ENCODE data around the gene CBLL2.

The CBLL2 gene

DNA sequence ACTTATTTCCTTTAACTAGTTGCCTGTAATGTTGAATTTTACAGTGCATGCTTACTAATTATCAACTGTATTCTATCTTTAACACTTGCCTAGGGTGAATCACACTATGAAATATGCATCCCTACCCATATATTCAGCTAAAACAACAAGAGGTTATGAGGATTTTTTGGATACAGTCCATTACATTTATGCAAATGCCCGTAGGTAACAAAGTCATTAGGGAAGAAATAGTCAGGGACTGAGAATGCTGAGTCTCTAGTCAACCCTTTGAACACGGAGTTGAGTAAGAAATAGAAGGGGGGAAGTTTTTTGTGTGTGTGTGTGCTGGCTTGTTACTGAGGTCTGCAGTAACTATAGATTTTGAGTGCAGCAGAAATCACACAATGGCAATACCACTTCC, 26.1 kb upstream of the CBLL2 start:
- H3K27me3 ChIP-seq (ENCODE audit: insufficient read depth, poor library complexity, severe bottlenecking) = no peaks in the 10 kb centered on the region
- no peak overlapping the region for H3K4me3 ChIP-seq (replicated peaks; ENCODE audit: insufficient read depth, low read length)
- no peak for DNase-seq (ENCODE audit: low read depth in 1 of 2, low spot score in 1 of 2)
- H3K27ac ChIP-seq (replicated peaks) = no peak overlapping the region
- no peak for TF ChIP-seq REST (IDR thresholded peaks at IDR 0.05; ENCODE audit: insufficient replicate concordance, low read depth)
- no peak for TF ChIP-seq SPI1 (IDR thresholded peaks at IDR 0.05; ENCODE audit: borderline replicate concordance, low read depth)
- TF ChIP-seq CTCF (IDR thresholded peaks at IDR 0.05; ENCODE audit: insufficient read depth, low read length) = no peak

GRCh38 chrX:22247169-22247568, 25.5 kb upstream of the CBLL2 start:
- H3K4me3 ChIP-seq (replicated peaks; ENCODE audit: insufficient read depth, low read length) = no peak overlapping the region
- no peak overlapping the region for H3K27ac ChIP-seq (replicated peaks)
- DNase-seq (ENCODE audit: low read depth in 1 of 2, low spot score in 1 of 2) = no peak
- H3K27me3 ChIP-seq (ENCODE audit: insufficient read depth, poor library complexity, severe bottlenecking) = no peaks in the 10 kb centered on the region
- no peak for TF ChIP-seq GABPA (IDR thresholded peaks at IDR 0.05; ENCODE audit: low read depth)
- no peak for TF ChIP-seq REST (IDR thresholded peaks at IDR 0.05; ENCODE audit: insufficient replicate concordance, low read depth)
- TF ChIP-seq POLR2AphosphoS5 (IDR thresholded peaks at IDR 0.05; ENCODE audit: low read depth) = no peak
- no peak for TF ChIP-seq CTCF (IDR thresholded peaks at IDR 0.05; ENCODE audit: insufficient read depth, low read length)
- TF ChIP-seq SPI1 (IDR thresholded peaks at IDR 0.05; ENCODE audit: borderline replicate concordance, low read depth) = no peak

DNA sequence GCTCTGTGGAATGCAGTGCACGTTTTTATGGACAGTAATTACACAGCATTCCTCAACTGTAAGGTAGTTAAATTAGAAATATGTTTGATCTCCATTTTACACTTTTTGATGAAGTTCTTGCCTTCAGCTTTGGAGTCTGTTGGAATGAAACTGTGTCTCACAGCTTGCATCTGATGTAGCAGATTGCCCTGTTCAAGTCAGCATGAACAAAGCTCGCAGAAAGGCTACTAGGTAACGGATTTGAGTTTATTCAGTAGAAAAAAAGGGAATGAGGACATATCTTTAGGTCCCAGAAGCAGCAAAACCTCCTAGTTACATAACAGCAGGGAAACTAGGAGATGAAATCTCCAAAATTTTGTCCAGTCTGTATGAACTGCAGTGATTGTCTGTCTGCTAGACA, 24.3 kb upstream of the CBLL2 start:
- no peak for DNase-seq (ENCODE audit: low read depth in 1 of 2, low spot score in 1 of 2)
- H3K27ac ChIP-seq (replicated peaks) = no peak overlapping the region
- no peak overlapping the region for H3K4me3 ChIP-seq (replicated peaks; ENCODE audit: insufficient read depth, low read length)
- H3K27me3 ChIP-seq (ENCODE audit: insufficient read depth, poor library complexity, severe bottlenecking) = no peaks in the 10 kb centered on the region
- no peak for TF ChIP-seq CTCF (IDR thresholded peaks at IDR 0.05; ENCODE audit: insufficient read depth, low read length)
- no peak for TF ChIP-seq GABPA (IDR thresholded peaks at IDR 0.05; ENCODE audit: low read depth)
- no peak for TF ChIP-seq SPI1 (IDR thresholded peaks at IDR 0.05; ENCODE audit: borderline replicate concordance, low read depth)
- no peak for TF ChIP-seq REST (IDR thresholded peaks at IDR 0.05; ENCODE audit: insufficient replicate concordance, low read depth)
- no peak for TF ChIP-seq POLR2AphosphoS5 (IDR thresholded peaks at IDR 0.05; ENCODE audit: low read depth)
